ENCODE data around the gene TMEM186.

- TF ChIP-seq SP1 (IDR thresholded peaks at IDR 0.05; ENCODE audit: low read depth, low read length) (no peak), SIRT6 (IDR thresholded peaks at IDR 0.05; ENCODE audit: low read length) (no peak), POLR2A (IDR thresholded peaks at IDR 0.05; ENCODE audit: control extremely low read depth in 1 of 2, low read depth in 2 of 2, low read length in 2 of 2) (no peak), YY1 (IDR thresholded peaks at IDR 0.05; ENCODE audit: low read depth, low read length) (no peak), CREB1 (IDR thresholded peaks at IDR 0.05) (no peak), FOSL1 (IDR thresholded peaks at IDR 0.05; ENCODE audit: insufficient read depth, low read depth, low read length) (no peak), POLR2AphosphoS5 (IDR thresholded peaks at IDR 0.05; ENCODE audit: low read depth, low read length) (no peak), TEAD4 (IDR thresholded peaks at IDR 0.05; ENCODE audit: low read depth, low read length) (no peak), NANOG (IDR thresholded peaks at IDR 0.05; ENCODE audit: insufficient read depth, low read depth, low read length, poor library complexity, severe bottlenecking) (no peak)
- TF ChIP-seq, protein P1, sequence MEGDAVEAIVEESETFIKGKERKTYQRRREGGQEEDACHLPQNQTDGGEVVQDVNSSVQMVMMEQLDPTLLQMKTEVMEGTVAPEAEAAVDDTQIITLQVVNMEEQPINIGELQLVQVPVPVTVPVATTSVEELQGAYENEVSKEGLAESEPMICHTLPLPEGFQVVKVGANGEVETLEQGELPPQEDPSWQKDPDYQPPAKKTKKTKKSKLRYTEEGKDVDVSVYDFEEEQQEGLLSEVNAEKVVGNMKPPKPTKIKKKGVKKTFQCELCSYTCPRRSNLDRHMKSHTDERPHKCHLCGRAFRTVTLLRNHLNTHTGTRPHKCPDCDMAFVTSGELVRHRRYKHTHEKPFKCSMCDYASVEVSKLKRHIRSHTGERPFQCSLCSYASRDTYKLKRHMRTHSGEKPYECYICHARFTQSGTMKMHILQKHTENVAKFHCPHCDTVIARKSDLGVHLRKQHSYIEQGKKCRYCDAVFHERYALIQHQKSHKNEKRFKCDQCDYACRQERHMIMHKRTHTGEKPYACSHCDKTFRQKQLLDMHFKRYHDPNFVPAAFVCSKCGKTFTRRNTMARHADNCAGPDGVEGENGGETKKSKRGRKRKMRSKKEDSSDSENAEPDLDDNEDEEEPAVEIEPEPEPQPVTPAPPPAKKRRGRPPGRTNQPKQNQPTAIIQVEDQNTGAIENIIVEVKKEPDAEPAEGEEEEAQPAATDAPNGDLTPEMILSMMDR (IDR thresholded peaks at IDR 0.05; ENCODE audit: control extremely low read depth in 1 of 3, insufficient read depth in 1 of 3, low read depth in 1 of 3, low read length in 3 of 3) = no peak
Measured at GRCh38 chr16:8751481-8752311, 45.7 kb downstream of the TMEM186 start.

Data from H1 (cell line).